ENCODE data around the gene LINC00305. TPM values are rescaled to one million over a fixed set of nuclear protein-coding genes. Genes with fewer than 3 reads are reported as not detected.

The LINC00305 gene
- total RNA-seq (ENCODE audit: unreplicated experiment) = 16.4 TPM
- long read RNA-seq, partial matches to known transcripts = 4 of 16 reads
- long read RNA-seq, other reads (novel, unspliced or antisense) = 12 of 16 reads

DNA sequence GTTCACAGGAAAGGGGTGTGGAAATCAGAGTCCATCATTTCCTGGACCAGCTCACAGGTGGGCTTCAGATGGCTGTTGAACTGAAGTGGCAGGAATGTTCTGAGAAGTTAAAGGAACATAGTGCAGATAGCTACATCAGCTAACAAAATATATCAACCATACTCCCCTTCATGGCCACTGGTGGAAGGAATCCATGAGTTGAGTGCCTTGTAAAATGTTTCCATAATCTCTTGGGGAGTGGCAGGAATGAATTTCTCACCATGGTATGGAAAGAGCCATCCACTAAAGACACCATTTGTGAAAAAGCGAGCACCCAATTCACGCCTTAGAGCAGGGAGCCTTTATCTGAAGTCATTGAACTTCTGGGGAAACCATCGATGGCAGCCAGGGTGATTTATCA lies at the start of gene LINC00305:
LINC00305 (minus strand) TSS at position 101 of the 400 bp plus-strand sequence.
- H3K9me3 Mint-ChIP-seq (ENCODE audit: unreplicated experiment) = no peaks in the 10 kb centered on the region
- no peaks in the 10 kb centered on the region for H3K27me3 Mint-ChIP-seq (ENCODE audit: unreplicated experiment)
- DNase-seq (ENCODE audit: low spot score) = no peak
- H3K27ac Mint-ChIP-seq (ENCODE audit: unreplicated experiment) = no peak within 1 kb of the TSS
- peaks cover 8% of the 10 kb centered on the region for H3K4me1 Mint-ChIP-seq (ENCODE audit: unreplicated experiment)
- no peaks in the 10 kb centered on the region for H3K36me3 Mint-ChIP-seq (ENCODE audit: low read depth, unreplicated experiment)
- TF ChIP-seq, protein P1, sequence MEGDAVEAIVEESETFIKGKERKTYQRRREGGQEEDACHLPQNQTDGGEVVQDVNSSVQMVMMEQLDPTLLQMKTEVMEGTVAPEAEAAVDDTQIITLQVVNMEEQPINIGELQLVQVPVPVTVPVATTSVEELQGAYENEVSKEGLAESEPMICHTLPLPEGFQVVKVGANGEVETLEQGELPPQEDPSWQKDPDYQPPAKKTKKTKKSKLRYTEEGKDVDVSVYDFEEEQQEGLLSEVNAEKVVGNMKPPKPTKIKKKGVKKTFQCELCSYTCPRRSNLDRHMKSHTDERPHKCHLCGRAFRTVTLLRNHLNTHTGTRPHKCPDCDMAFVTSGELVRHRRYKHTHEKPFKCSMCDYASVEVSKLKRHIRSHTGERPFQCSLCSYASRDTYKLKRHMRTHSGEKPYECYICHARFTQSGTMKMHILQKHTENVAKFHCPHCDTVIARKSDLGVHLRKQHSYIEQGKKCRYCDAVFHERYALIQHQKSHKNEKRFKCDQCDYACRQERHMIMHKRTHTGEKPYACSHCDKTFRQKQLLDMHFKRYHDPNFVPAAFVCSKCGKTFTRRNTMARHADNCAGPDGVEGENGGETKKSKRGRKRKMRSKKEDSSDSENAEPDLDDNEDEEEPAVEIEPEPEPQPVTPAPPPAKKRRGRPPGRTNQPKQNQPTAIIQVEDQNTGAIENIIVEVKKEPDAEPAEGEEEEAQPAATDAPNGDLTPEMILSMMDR (IDR thresholded peaks at IDR 0.05; ENCODE audit: unreplicated experiment) = no peak
- H3K4me3 Mint-ChIP-seq (ENCODE audit: unreplicated experiment) = no peak within 1 kb of the TSS

DNA sequence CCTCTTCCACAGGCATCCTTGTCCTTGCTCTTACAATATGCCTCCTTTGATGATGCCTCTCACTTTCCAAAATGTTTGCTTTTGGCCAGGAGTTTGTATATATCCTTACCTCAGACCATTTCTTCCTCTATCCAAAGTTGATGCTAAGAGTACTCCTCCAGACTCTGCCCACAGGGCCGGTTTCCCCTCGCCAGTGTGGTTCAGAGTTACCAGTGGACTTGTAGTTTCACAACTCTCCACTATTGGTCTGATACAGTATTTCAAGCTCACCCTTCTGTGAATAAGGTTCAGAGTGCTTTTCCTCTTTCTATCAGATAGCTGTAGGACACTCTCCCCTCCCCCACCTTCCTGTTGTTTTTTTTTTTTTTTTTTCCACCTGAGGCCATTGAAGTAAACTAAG lies 42.2 kb upstream of the LINC00305 start:
- DNase-seq (ENCODE audit: low spot score) = no peak
- H3K27ac Mint-ChIP-seq (ENCODE audit: unreplicated experiment) = no peak overlapping the region
- H3K9me3 Mint-ChIP-seq (ENCODE audit: unreplicated experiment) = no peaks in the 10 kb centered on the region
- no peaks in the 10 kb centered on the region for H3K36me3 Mint-ChIP-seq (ENCODE audit: low read depth, unreplicated experiment)
- TF ChIP-seq, protein P1 (IDR thresholded peaks at IDR 0.05; ENCODE audit: unreplicated experiment) = no peak
- H3K4me1 Mint-ChIP-seq (ENCODE audit: unreplicated experiment) = peaks cover 5% of the 10 kb centered on the region
- peaks cover 3% of the 10 kb centered on the region for H3K27me3 Mint-ChIP-seq (ENCODE audit: unreplicated experiment)
- no peak overlapping the region for H3K4me3 Mint-ChIP-seq (ENCODE audit: unreplicated experiment)

DNA sequence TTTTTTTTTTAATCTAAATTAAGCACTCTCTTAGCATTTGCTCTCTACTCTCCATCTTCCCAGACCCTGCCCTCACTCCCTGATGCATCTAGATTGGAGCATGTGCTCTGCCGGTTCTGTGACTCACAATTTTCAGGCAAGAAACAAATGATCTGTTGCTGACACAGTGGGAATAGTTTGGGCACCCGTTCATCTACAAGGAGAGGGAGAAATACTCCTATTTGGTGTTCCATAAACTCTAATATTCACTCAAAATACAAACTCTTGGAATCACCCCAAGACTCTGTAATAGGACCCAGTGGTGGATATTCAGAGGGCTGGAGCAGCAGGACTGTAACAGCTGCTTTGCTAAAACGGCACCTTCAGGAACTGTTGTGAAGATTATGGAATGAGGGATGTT lies 37.1 kb upstream of the LINC00305 start:
- no peak for DNase-seq (ENCODE audit: low spot score)
- Mint-ChIP-seq H3K4me3 (ENCODE audit: unreplicated experiment) (no peak overlapping the region), H3K27me3 (ENCODE audit: unreplicated experiment) (no peaks in the 10 kb centered on the region), H3K27ac (ENCODE audit: unreplicated experiment) (no peak overlapping the region), H3K4me1 (ENCODE audit: unreplicated experiment) (peaks cover 19% of the 10 kb centered on the region), H3K36me3 (ENCODE audit: low read depth, unreplicated experiment) (no peaks in the 10 kb centered on the region), H3K9me3 (ENCODE audit: unreplicated experiment) (no peaks in the 10 kb centered on the region)
- TF ChIP-seq, protein P1 (IDR thresholded peaks at IDR 0.05; ENCODE audit: unreplicated experiment) = no peak

DNA sequence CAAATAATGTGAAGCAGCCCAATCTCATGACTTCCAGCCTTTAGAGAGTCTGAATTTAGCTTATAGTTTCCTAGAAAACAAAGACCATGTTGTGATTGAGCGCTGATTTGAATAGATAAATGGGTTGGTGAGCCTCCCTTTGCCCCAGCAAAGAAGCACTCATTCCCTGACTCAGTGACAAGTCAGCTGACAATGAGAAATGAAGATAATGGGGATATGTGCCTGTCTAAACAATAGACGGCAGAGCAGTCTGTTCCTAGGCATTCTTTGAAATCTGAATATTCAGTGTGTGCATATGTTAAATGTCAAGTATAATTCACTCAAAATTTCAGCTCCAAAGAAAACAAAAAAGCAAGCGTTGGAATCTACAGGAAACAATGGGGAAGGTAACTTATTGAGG lies 34.8 kb upstream of the LINC00305 start:
- no peak overlapping the region for H3K4me3 Mint-ChIP-seq (ENCODE audit: unreplicated experiment)
- H3K9me3 Mint-ChIP-seq (ENCODE audit: unreplicated experiment) = no peaks in the 10 kb centered on the region
- H3K27me3 Mint-ChIP-seq (ENCODE audit: unreplicated experiment) = no peaks in the 10 kb centered on the region
- TF ChIP-seq, protein P1 (IDR thresholded peaks at IDR 0.05; ENCODE audit: unreplicated experiment) = no peak
- no peaks in the 10 kb centered on the region for H3K36me3 Mint-ChIP-seq (ENCODE audit: low read depth, unreplicated experiment)
- DNase-seq (ENCODE audit: low spot score) = no peak
- peaks cover 19% of the 10 kb centered on the region for H3K4me1 Mint-ChIP-seq (ENCODE audit: unreplicated experiment)
- H3K27ac Mint-ChIP-seq (ENCODE audit: unreplicated experiment) = no peak overlapping the region

DNA sequence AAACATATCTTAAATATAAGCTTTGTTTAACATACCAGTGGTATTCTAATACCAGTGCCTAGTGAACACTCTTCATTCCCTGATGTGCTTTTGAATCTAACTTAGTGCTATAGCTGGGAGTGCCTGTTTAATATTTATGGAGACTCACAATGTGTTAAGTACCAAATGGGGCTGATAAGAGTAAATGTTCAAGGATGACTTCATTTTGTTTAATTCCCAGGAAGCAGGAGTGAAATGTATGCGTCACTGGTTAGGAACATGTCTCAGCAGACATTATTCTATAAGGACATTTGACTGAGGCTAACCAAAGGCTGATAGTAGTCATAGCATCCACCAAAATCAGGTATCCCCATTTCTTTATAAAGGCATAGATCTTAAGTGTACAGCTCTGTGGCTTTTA lies 31.7 kb upstream of the LINC00305 start:
- Mint-ChIP-seq H3K9me3 (ENCODE audit: unreplicated experiment) (no peaks in the 10 kb centered on the region), H3K27me3 (ENCODE audit: unreplicated experiment) (no peaks in the 10 kb centered on the region), H3K27ac (ENCODE audit: unreplicated experiment) (no peak overlapping the region), H3K4me3 (ENCODE audit: unreplicated experiment) (no peak overlapping the region), H3K36me3 (ENCODE audit: low read depth, unreplicated experiment) (no peaks in the 10 kb centered on the region), H3K4me1 (ENCODE audit: unreplicated experiment) (peaks cover 19% of the 10 kb centered on the region)
- DNase-seq (ENCODE audit: low spot score) = no peak
- TF ChIP-seq, protein P1 (IDR thresholded peaks at IDR 0.05; ENCODE audit: unreplicated experiment) = no peak
